Liver (tissue), 3 donors: ENCODE results near the gene KCTD5.

ENCODE experiments used
- CTCF ChIP-seq: fragments of 150-350 bp; IDR thresholded peaks from 2 replicates; pipeline ENCODE4 v1.5.1; 2017; ENCODE audit warnings: improper control_type of control experiment, low read depth, low read length; ENCODE audit not compliant: missing input control
- EGR1 ChIP-seq, 2 donors: IDR thresholded peaks; 2 replicates each; pipeline ENCODE4 v1.6.1; 2016 to 2018; ENCODE audit warnings: antibody characterized with exemption in 2 of 2, low read depth in 2 of 2
- MAX ChIP-seq: IDR thresholded peaks from 2 replicates; pipeline ENCODE4 v1.6.1; 2016; ENCODE audit warnings: antibody characterized with exemption
- NR2F2 ChIP-seq: IDR thresholded peaks from 2 replicates; pipeline ENCODE4 v1.6.1; 2016; ENCODE audit warnings: antibody characterized with exemption
- REST ChIP-seq: IDR thresholded peaks from 2 replicates; pipeline ENCODE4 v1.6.1; 2016; ENCODE audit warnings: antibody characterized with exemption, mild to moderate bottlenecking
- TAF1 ChIP-seq: conservative IDR thresholded peaks from 2 replicates; pipeline ENCODE4 v1.6.1; 2016; ENCODE audit warnings: antibody characterized with exemption, mild to moderate bottlenecking
- YY1 ChIP-seq: IDR thresholded peaks from 2 replicates; pipeline ENCODE4 v1.6.1; 2016; ENCODE audit warnings: antibody characterized with exemption, mild to moderate bottlenecking
- ZBTB33 ChIP-seq: IDR thresholded peaks from 2 replicates; pipeline ENCODE4 v1.6.1; 2016; ENCODE audit warnings: antibody characterized with exemption
- donor health status: healthy.
- donor health status: healthy.

GRCh38 chr16:2745961-2746360, 63.6 kb downstream of the KCTD5 start:
- no peak for TF ChIP-seq CTCF
- TF ChIP-seq TAF1, result no peak
- no peak for TF ChIP-seq NR2F2
- no peak for TF ChIP-seq MAX
- TF ChIP-seq ZBTB33, result no peak
- TF ChIP-seq EGR1 (IDR thresholded peaks at IDR 0.05; ENCODE audit: low read depth in 2 of 2), result no peak
- TF ChIP-seq REST, result no peak
- no peak for TF ChIP-seq YY1
